GM21390 (cell line): Measurements from ENCODE around the gene PHIP.

Experiments used
- ATAC-seq: cut with Tn5 transposase; IDR thresholded peaks from one replicate; pipeline ENCODE4 v1.9.1; 2021; ENCODE audit not compliant: unreplicated experiment

The PHIP gene

DNA sequence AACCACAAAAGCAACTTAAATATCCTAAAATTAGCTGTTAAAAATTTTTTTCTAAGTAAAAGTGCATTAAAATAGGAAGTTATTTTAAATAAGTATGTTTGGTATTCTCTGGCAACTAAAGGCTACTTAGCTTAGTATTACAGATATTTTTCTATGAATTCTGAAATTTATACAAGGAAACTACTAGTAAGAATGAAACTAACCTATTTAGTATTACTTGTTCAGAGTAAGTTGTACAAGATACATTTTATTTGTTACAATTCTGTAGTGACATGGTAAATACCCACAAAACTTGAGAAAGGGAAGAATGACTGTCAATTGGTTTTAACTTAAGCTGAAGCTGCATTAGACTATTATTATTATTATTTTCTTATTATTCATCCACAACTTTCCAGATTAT, 6.5 kb downstream of the PHIP start:
- ATAC-seq: no peak

DNA sequence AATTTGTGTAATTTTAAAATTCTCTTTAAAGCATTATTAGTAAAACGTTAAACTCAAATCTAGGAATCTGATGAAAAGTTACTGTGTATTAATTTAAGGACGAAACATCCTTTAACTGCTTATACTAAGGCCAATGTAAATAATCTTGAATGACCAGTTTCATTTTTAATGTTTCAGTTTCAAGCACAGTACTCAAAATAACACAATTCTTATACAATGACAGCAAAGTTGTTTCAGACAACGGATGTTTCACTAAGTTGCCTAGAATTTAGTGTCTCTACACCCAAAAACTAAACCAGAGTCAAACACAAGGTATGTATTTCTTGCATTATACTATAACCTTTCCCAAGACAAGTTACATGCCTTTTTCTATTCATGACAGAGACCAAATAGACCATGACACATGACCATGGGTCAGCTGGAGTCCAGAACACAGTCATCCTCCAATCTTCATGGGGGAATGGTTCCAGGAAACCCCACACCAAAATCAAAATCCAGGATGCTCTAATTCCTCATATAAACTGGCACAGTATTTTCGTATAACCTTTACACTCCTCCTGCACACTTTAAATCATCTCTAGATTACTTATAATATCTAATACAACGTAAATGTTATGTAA, 7.7 kb downstream of the PHIP start:
- ATAC-seq: peak; percentile 82

GRCh38 chr6:79066828-79067227, 11.2 kb downstream of the PHIP start:
- no peak for ATAC-seq

GRCh38 chr6:79066330-79066729, 11.7 kb downstream of the PHIP start:
- ATAC-seq: no peak

- ATAC-seq: no peak
Measured at GRCh38 chr6:79065232-79065631, 12.8 kb downstream of the PHIP start.

DNA sequence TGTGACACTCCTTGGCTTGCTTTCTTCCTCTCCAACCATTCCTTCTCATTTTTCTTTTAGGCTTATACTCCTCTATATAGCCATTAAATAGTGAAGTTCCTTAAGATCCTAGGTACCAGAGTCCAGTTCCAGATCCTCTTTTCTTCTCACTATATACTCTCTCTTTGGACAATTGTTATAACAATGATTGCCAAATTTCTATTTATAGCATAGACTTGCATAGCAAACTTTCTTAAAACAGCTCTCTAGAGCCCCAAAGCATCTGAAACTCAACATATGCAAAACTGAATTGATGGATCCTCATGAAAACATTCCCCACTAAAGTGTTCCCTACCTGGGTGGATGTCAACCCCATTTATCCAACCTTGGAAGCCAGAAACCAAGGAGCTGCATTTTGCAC, 13.4 kb downstream of the PHIP start:
- no peak for ATAC-seq

GRCh38 chr6:79062708-79063107, 15.3 kb downstream of the PHIP start:
- no peak for ATAC-seq

DNA sequence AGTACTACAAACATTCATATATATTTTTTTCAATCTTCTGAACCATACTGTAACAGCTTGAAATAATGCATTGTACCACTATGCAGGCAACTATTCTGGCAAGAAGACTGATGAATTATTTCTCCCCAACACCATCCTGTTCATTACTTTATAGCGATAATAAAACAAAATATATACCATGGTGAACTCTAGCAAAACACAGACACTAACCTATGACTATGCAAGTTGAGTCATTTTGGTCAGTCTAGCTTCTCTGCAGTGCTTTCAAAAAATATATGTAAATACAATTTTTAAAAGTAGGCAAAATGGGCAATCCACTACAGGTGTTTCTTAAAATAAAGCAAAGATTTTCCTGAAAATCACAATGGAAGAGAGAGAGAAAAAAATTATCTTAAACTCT, 20.3 kb downstream of the PHIP start:
- ATAC-seq: no peak

DNA sequence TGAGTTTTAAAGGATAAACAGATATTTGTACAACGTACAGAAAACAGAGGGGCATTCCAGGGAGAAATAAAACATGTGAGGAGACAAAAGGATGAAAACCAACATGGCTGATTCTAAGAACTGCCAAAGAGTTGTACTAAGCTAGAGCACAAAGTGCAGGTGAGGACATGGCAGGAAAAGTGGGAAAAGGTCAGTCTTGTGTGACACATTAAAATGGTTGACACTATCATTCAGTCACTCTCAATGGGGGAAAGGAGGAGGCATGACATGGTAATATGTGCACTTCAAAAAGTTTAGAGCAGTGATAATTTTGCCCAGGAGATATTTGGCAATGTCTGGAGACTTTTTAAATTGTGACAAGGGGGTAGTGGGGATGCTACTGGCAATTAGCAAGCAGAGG, 21.8 kb downstream of the PHIP start:
- ATAC-seq: no peak

GRCh38 chr6:79048611-79049010, 29.4 kb downstream of the PHIP start:
- no peak for ATAC-seq

DNA sequence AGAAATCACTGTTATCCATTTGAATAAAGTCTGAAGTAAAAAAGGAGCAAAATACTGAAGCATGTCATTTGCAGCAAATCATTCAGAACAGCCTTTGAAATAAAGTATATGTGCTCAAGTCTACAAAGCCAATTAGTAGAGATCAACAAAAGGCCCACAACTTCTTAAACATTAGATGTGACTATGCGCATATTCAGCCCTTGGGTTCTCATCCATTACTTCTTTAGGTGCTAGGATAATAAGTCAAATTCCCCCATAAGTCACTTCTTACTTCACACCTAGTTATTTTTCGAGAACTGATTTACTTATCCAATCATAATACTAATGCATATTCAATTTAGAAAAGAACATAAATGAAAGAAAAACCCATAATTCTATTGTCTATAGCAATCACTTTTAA, 31.0 kb downstream of the PHIP start:
- ATAC-seq: no peak

DNA sequence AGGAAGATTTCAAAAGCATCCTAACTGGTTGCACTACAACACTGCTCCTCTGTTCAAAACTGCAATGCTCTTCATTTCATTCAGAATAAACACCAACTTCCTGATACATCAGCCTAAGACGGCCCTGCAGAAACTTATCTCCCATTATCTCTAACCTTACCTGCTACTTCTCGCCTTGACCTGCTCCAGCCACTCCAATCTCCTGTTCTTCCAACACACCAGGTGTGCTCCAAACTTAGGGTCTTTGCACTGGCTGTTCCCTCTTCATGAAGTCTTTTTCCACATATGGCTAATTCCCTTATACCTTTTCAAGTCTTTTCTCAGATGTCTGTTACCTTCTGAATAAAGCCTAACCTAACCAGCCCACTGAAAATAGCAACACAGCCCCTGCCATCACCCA, 32.1 kb downstream of the PHIP start:
- ATAC-seq: no peak

- ATAC-seq: no peak
Measured at GRCh38 chr6:79042799-79043126, 35.3 kb downstream of the PHIP start.

- peak; percentile 88 for ATAC-seq
Measured at GRCh38 chr6:79042088-79042798, 35.8 kb downstream of the PHIP start.

DNA sequence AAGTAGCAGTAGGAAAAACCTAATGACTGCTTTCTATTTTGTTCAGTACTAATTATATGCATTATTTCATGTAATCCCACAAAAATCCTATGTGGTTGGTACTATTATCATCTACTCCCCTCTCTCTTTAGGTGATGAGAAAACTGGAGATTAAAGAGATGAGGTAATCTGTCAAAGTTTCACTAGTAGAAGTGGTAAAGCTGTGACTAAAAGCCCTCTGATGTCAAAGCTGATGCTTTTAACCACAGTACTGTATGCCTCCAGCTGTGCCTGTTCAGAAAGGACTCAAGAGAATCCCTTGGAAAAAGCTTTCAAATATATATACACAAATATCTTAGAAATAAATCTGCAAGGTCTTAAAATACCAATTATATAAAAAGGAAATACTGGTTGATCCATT, 38.0 kb downstream of the PHIP start:
- ATAC-seq: peak; percentile 69

DNA sequence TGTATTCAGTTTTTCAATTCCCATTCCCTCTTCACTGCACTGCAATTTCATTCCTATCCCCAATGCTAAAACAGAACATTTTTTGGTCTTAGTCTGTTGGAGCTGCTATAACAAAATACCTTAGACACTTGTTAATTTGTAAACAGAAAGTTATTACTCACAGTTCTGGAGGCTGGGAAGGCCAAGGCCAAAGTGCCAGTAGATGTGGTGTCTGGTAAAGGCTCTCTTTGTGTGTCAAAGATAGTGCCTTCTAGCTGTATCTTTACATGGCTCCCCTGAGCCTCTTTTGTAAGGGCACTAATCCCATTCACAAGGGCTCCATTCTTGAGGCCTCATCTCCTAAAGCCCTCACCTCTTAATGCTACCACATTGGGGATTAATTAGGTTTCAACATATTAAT, 40.0 kb downstream of the PHIP start:
- no peak for ATAC-seq

DNA sequence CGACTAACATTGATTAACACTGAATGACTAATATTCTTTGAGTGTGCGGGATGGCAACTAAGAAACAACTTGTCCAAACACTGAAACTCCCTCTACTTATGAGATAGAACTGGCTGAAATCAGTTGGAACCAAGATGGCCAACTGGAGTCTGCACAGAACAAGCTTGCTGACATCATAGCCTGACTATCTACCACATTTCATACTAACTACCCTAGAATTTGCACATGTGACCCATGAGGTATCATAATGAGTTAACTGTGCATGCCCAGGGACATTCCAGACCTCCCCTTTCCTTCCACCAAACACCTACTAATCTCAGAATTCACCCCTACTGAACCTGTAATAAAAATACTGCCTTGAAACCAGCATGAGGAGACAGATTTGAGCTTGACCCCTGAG, 43.2 kb downstream of the PHIP start:
- ATAC-seq: peak; percentile 58

GRCh38 chr6:79033279-79033678, 44.8 kb downstream of the PHIP start:
- ATAC-seq: no peak

DNA sequence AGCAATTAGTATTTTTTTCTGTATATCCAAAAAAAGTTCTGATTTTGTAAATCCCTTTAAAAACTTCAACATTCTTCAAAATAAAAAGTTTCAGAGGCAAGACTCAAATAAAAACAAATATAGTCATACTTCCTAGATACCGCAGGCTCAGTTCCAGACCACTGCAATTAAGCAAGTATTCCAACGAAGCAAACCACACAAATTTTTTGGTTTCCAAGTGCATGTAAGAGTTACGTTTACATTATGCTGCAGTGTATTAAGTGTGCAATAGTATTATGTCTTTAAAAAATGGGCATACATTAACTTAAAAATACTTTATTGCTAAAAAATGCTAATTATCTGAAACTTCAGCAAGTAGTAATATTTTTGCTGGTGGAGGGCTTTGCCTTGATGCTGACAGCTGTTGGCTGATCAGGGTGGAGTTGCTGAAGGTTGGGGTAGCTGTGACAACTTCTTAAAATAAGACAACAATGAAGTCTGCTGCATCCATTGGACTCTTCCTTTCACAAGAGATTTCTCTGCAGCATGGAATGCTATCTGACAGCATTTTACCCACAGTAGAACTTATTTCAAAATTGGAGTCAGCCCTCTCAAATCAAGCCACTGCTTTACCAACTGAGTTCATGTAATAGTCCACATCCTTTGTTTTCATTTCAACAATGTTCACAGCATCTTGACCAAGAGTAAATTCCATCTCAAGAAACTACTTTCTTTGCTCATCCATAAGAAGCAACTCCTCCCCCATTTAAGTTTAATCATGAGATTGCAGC, 46.0 kb downstream of the PHIP start:
- ATAC-seq: no peak

DNA sequence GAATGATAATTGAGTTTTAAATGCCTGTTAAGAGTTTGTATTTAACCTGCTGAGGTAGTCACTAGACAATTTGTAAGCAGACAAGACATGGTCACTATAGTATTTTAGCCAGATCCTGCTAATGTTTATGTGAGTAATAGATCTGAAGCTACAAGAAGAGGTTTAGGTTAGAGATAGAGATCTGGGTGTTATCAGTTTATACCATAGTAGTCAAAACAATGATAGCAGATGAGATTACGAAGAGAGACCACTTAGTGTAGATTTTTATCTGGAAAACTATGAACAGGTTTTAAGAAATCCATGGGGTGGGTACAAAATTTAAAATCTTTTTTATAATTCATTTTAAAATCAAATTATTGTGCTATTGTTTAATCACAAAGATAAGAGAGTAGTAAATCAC, 47.5 kb downstream of the PHIP start:
- no peak for ATAC-seq

- ATAC-seq: no peak
Measured at GRCh38 chr6:79030023-79030422, 48.0 kb downstream of the PHIP start.

DNA sequence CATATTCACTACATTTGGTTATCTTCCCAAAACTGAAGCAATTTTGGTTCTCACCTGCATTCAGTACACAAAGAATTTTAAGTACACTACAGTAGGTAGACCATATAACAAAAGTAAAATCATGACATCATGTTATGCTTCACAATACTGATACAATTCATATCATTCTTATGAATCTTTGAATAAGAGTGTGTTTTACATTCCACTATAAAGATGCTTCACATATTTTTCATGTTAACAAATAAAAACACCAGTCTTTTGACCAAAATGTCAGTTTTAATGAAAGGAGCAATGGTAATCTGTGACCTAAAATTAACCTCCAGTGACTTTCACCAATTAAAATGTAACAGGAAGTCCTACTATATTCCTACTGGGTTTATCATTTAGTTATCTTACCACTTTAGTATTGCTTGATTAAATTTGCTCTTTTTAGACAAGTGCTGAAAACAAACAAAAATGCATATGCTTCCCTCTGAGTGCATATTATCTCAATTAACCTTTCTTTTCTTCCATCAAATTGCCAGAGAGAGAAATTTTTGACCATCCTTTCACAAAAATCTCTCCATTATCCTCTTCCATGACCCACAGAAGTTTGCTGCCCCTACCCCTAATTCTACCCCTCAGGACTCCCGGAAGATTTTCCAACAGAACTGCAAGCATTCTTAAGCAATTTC, 49.3 kb downstream of the PHIP start:
- ATAC-seq: no peak
